ENCODE measurements around the gene FICD.

Gene FICD

GRCh38 chr12:108507971-108508642, 7.0 kb upstream of the FICD start:
- Histone ChIP-seq H3K9me3 (ENCODE audit: control insufficient read depth in 1 of 2, low read length in 2 of 2) (peaks cover 0 to 4% of the 10 kb centered on the region in 2 donors), H3K36me3 (ENCODE audit: control insufficient read depth in 1 of 2, insufficient read depth in 2 of 2, low read length in 2 of 2) (no peaks in the 10 kb centered on the region), H3K27me3 (ENCODE audit: low read depth, low read length) (no peaks in the 10 kb centered on the region), H3K4me1 (ENCODE audit: control insufficient read depth in 1 of 2, insufficient read depth in 2 of 2, low read length in 2 of 2) (peaks cover 3 to 4% of the 10 kb centered on the region in 2 donors), H3K27ac (ENCODE audit: low read length) (no peak overlapping the region), H3K4me3 (ENCODE audit: low read depth in 1 of 2, low read length in 2 of 2) (no peak overlapping the region)

GRCh38 chr12:108509806-108510205, 5.3 kb upstream of the FICD start:
- Histone ChIP-seq H3K9me3 (ENCODE audit: control insufficient read depth in 1 of 2, low read length in 2 of 2) (no peaks in the 10 kb centered on the region), H3K27me3 (ENCODE audit: low read depth, low read length) (no peaks in the 10 kb centered on the region), H3K36me3 (ENCODE audit: control insufficient read depth in 1 of 2, insufficient read depth in 2 of 2, low read length in 2 of 2) (no peaks in the 10 kb centered on the region), H3K27ac (ENCODE audit: low read length) (no peak overlapping the region), H3K4me3 (ENCODE audit: low read depth in 1 of 2, low read length in 2 of 2) (no peak overlapping the region), H3K4me1 (ENCODE audit: control insufficient read depth in 1 of 2, insufficient read depth in 2 of 2, low read length in 2 of 2) (peaks cover 3 to 4% of the 10 kb centered on the region in 2 donors)

GRCh38 chr12:108510836-108511235, 4.2 kb upstream of the FICD start:
- H3K4me3 ChIP-seq (ENCODE audit: low read depth in 1 of 2, low read length in 2 of 2): no peak overlapping the region

GRCh38 chr12:108511633-108512540, 3.2 kb upstream of the FICD start:
- H3K27me3 ChIP-seq (ENCODE audit: low read depth, low read length): no peaks in the 10 kb centered on the region
- H3K4me3 ChIP-seq (ENCODE audit: low read depth in 1 of 2, low read length in 2 of 2): no peak overlapping the region
- H3K27ac ChIP-seq (ENCODE audit: low read length): no peak overlapping the region
- no peaks in the 10 kb centered on the region for H3K36me3 ChIP-seq (ENCODE audit: control insufficient read depth in 1 of 2, insufficient read depth in 2 of 2, low read length in 2 of 2)
- peaks cover 10 to 16% of the 10 kb centered on the region in 2 donors for H3K4me1 ChIP-seq (ENCODE audit: control insufficient read depth in 1 of 2, insufficient read depth in 2 of 2, low read length in 2 of 2)
- no peaks in the 10 kb centered on the region for H3K9me3 ChIP-seq (ENCODE audit: control insufficient read depth in 1 of 2, low read length in 2 of 2)

More at GRCh38 chr12:108510836-108511235, 4.2 kb upstream of the FICD start:
- no peak overlapping the region for H3K27ac ChIP-seq (ENCODE audit: low read length)
- H3K4me1 ChIP-seq (ENCODE audit: control insufficient read depth in 1 of 2, insufficient read depth in 2 of 2, low read length in 2 of 2): peaks cover 4 to 8% of the 10 kb centered on the region in 2 donors
- no peaks in the 10 kb centered on the region for H3K9me3 ChIP-seq (ENCODE audit: control insufficient read depth in 1 of 2, low read length in 2 of 2)
- H3K36me3 ChIP-seq (ENCODE audit: control insufficient read depth in 1 of 2, insufficient read depth in 2 of 2, low read length in 2 of 2): no peaks in the 10 kb centered on the region
- H3K27me3 ChIP-seq (ENCODE audit: low read depth, low read length): no peaks in the 10 kb centered on the region

- Histone ChIP-seq H3K9me3 (ENCODE audit: control insufficient read depth in 1 of 2, low read length in 2 of 2) (no peaks in the 10 kb centered on the region), H3K27ac (ENCODE audit: low read length) (no peak overlapping the region), H3K27me3 (ENCODE audit: low read depth, low read length) (no peaks in the 10 kb centered on the region), H3K4me3 (ENCODE audit: low read depth in 1 of 2, low read length in 2 of 2) (peak overlapping the region; percentile 52 to 90), H3K4me1 (ENCODE audit: control insufficient read depth in 1 of 2, insufficient read depth in 2 of 2, low read length in 2 of 2) (peaks cover 10 to 16% of the 10 kb centered on the region in 2 donors), H3K36me3 (ENCODE audit: control insufficient read depth in 1 of 2, insufficient read depth in 2 of 2, low read length in 2 of 2) (peaks cover 8 to 17% of the 10 kb centered on the region in 2 donors)
These were observed 557 bp upstream of the FICD start for GRCh38 chr12:108514468-108514972.

GRCh38 chr12:108515916-108516315, 839 bp downstream of the FICD start:
- Histone ChIP-seq H3K27ac (ENCODE audit: low read length) (peak overlapping the region; percentile 27), H3K9me3 (ENCODE audit: control insufficient read depth in 1 of 2, low read length in 2 of 2) (no peaks in the 10 kb centered on the region), H3K36me3 (ENCODE audit: control insufficient read depth in 1 of 2, insufficient read depth in 2 of 2, low read length in 2 of 2) (peaks cover 22 to 28% of the 10 kb centered on the region in 2 donors), H3K27me3 (ENCODE audit: low read depth, low read length) (no peaks in the 10 kb centered on the region), H3K4me1 (ENCODE audit: control insufficient read depth in 1 of 2, insufficient read depth in 2 of 2, low read length in 2 of 2) (peaks cover 10 to 16% of the 10 kb centered on the region in 2 donors), H3K4me3 (ENCODE audit: low read depth in 1 of 2, low read length in 2 of 2) (peak overlapping the region; percentile 83 to 90)

- Histone ChIP-seq H3K36me3 (ENCODE audit: control insufficient read depth in 1 of 2, insufficient read depth in 2 of 2, low read length in 2 of 2) (peaks cover 29 to 35% of the 10 kb centered on the region in 2 donors), H3K27me3 (ENCODE audit: low read depth, low read length) (no peaks in the 10 kb centered on the region), H3K9me3 (ENCODE audit: control insufficient read depth in 1 of 2, low read length in 2 of 2) (no peaks in the 10 kb centered on the region), H3K27ac (ENCODE audit: low read length) (no peak overlapping the region), H3K4me1 (ENCODE audit: control insufficient read depth in 1 of 2, insufficient read depth in 2 of 2, low read length in 2 of 2) (peaks cover 8 to 16% of the 10 kb centered on the region in 2 donors), H3K4me3 (ENCODE audit: low read depth in 1 of 2, low read length in 2 of 2) (peak overlapping the region; percentile 83 to 90)
These were observed 1.6 kb downstream of the FICD start for GRCh38 chr12:108516511-108517275.

- H3K9me3 ChIP-seq (ENCODE audit: control insufficient read depth in 1 of 2, low read length in 2 of 2): no peaks in the 10 kb centered on the region
These were observed 2.4 kb downstream of the FICD start for GRCh38 chr12:108517288-108518100.

GRCh38 chr12:108518101-108518715, 3.1 kb downstream of the FICD start:
- Histone ChIP-seq H3K4me1 (ENCODE audit: control insufficient read depth in 1 of 2, insufficient read depth in 2 of 2, low read length in 2 of 2) (peaks cover 7 to 12% of the 10 kb centered on the region in 2 donors), H3K27me3 (ENCODE audit: low read depth, low read length) (no peaks in the 10 kb centered on the region), H3K4me3 (ENCODE audit: low read depth in 1 of 2, low read length in 2 of 2) (no peak overlapping the region), H3K27ac (ENCODE audit: low read length) (no peak overlapping the region), H3K9me3 (ENCODE audit: control insufficient read depth in 1 of 2, low read length in 2 of 2) (no peaks in the 10 kb centered on the region), H3K36me3 (ENCODE audit: control insufficient read depth in 1 of 2, insufficient read depth in 2 of 2, low read length in 2 of 2) (peaks cover 44 to 49% of the 10 kb centered on the region in 2 donors)

More at GRCh38 chr12:108517288-108518100, 2.4 kb downstream of the FICD start:
- Histone ChIP-seq H3K4me3 (ENCODE audit: low read depth in 1 of 2, low read length in 2 of 2) (no peak overlapping the region), H3K36me3 (ENCODE audit: control insufficient read depth in 1 of 2, insufficient read depth in 2 of 2, low read length in 2 of 2) (peaks cover 37 to 42% of the 10 kb centered on the region in 2 donors), H3K27ac (ENCODE audit: low read length) (no peak overlapping the region), H3K27me3 (ENCODE audit: low read depth, low read length) (no peaks in the 10 kb centered on the region), H3K4me1 (ENCODE audit: control insufficient read depth in 1 of 2, insufficient read depth in 2 of 2, low read length in 2 of 2) (peaks cover 7 to 12% of the 10 kb centered on the region in 2 donors)
